DND-41 (cell line): ENCODE results near the gene MVK.

ENCODE experiments used
- CTCF ChIP-seq: IDR thresholded peaks from 2 replicates; pipeline ENCODE4 v1.5.1; 2012; ENCODE audit warnings: borderline replicate concordance, low read length, moderate library complexity, mild to moderate bottlenecking; ENCODE audit not compliant: poor library complexity, severe bottlenecking; ENCODE audit errors: extremely low read depth
- EZH2 ChIP-seq: IDR thresholded peaks from 3 replicates; pipeline ENCODE4 v1.6.1; 2012; ENCODE audit warnings: borderline replicate concordance, low read depth, mild to moderate bottlenecking, moderate library complexity, low read length, inconsistent platforms; ENCODE audit not compliant: severe bottlenecking

GRCh38 chr12:109538191-109538863 lies 35.3 kb upstream of the MVK start:
- TF ChIP-seq CTCF (no peak), EZH2 (no peak)
